Esophagus squamous epithelium (tissue), 4 donors: ENCODE measurements around the gene ASB2.

ENCODE experiments used
- CTCF ChIP-seq, 6 experiments: fragments of 450-650 bp in 4 of 6; fragments of 200-600 bp in 2 of 6; sonication (generic) in 2 of 6; IDR thresholded peaks; one replicate each; pipeline ENCODE4 v1.5.1; 2016 to 2019; ENCODE audit warnings: antibody characterized with exemption in 6 of 6, mild to moderate bottlenecking in 4 of 6, moderate library complexity in 4 of 6
- POLR2A ChIP-seq, 4 donors: fragments of 450-650 bp; IDR thresholded peaks; one replicate each; pipeline ENCODE4 v1.6.1; 2017; ENCODE audit warnings: antibody characterized with exemption in 4 of 4, mild to moderate bottlenecking in 4 of 4, moderate library complexity in 3 of 4

DNA sequence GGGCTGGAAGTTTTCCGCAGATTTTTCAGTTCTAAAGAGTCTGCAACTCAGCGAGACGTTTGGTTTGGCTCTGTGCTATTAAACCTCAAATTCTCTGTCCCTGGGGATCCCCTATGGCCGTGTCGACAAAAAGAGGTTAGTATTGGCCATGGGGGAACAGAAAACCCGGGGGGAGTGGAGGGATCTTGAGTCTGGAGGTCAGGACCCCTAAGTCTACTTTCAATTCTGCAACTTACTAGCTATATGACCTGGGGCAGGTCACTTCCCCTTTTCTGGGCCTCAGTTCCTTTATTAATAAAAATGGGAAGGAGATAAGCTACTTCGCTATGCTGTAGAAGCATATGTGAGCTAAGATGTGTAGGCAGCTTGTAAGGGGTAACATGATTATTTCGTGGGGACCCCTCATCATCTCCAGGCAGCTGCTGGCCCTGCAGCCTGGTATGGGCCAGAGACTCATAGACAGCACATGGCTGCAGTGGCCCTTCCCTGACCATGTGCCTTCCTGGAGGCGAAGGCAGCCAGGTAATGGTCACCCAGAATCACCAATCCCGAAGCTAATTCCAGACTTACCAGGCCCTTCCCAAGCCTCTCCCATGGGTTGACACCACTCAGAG lies 8.6 kb downstream of the ASB2 start:
- TF ChIP-seq CTCF (IDR thresholded peaks at IDR 0.05): no peak
- no peak for TF ChIP-seq POLR2A (IDR thresholded peaks at IDR 0.05)
